ENCODE results near the gene WFDC8.
"Not testable (repeated sequence)": the region's sequence is repeated elsewhere in the genome, so short reads cannot be mapped to it uniquely, and the experiment has no call there.

WFDC8 gene

GRCh38 chr20:45579184-45579583 lies at the start of gene WFDC8:
WFDC8 (minus strand) TSS chr20:45579284; CDS start chr20:45579247, 37 bp downstream.
- no peak for DNase-seq

DNA sequence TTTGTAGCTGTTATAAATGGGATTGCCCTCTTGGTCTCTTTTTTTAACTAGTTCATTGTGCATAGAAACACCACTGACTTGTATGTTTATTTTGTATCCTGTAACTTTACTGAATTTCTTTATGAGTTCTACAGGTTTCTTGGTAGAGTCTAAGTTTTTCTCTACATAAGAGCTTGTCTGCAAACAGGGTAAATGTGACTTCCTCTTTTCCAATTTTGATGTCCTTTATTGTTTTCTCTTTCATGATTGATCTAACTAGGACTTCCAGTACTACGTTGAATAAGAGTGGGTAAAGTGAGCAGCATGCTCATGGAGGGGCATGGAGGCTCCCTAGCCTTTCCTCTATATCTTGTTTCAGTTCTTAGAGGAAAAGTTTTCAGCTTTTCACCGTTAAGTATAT lies 47.5 kb upstream of the WFDC8 start:
- DNase-seq: no peak

DNA sequence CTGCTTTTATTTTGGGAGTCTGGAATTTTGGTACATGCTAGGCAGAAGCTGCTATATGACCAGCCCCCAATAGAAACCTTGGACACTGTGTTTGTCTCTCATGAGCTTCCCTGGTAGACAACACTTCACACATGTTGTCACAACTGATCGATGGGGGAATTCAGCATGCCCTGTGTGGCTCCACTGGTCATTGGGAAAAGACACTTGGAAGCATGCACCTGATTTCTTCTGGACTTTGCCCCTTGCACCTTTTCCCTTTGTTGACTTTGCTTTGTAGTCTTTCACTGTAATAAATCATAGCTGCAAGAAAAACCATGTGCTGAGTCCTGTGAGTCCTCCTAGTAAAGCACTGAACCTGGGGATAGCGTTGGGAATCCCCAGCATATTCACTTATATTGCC lies 42.5 kb upstream of the WFDC8 start:
- DNase-seq: no peak

DNA sequence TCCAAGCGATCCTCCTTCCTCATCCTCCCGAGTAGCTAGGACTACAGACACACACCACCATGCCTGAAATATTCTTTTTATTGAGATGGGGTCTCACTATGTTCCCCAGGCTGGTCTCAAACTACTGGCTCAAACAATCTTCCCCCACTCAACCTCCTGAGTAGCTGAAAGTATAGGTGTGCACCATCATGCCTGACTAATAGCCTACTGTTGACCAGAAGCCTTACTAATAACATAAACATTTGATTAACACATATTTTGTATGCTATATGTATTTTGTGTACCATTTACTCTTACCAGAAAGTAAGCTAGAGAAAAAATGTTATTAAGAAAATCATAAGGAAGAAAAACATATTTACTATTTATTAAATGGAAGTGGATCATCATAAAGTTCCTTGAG lies 38.5 kb upstream of the WFDC8 start:
- DNase-seq: no peak

DNA sequence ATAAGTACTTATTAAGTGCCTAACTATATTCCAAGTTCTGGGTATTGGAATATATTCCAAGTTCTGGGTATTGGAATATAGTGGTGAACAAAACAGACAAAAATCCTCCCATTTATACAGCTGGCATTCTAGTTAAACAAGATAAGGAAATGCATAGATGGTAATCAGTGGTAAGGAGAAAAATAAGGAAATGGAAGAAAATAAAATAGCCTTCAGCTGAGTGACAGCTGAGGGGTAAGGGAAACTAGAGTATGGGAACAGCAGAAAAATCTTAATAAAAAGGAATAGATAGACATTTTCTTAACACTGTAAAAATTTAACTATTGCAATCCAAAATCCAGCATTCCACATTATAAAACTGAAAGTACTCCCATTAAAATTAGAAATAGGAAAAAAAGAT lies 33.2 kb upstream of the WFDC8 start:
- DNase-seq: no peak

DNA sequence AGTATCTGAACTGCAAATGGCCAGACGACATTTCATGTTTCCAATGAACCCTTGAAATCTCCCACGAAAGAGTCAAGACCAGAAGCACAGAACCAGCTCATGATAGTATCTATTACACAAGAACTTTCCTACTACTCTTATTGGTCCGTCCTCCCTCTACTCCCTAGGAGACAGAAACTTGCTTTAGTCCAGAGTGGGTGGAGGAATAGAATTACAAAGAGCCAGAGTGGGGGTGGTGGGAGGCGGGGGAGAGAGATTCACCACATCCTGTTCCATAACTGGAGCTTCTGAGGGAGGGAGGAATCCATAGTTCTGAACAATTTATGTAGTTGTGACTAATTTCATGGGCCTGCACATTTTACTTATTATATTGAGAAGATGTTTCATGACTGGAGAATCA lies 32.0 kb upstream of the WFDC8 start:
- peak; percentile 64 for DNase-seq

GRCh38 chr20:45607810-45608209 lies 28.7 kb upstream of the WFDC8 start:
- DNase-seq: no peak

GRCh38 chr20:45595235-45595634 lies 16.2 kb upstream of the WFDC8 start:
- no peak for DNase-seq

- DNase-seq: no peak
Measured at GRCh38 chr20:45593498-45593897, 14.4 kb upstream of the WFDC8 start.

GRCh38 chr20:45592574-45593189 lies 13.6 kb upstream of the WFDC8 start:
- peak; percentile 5 for DNase-seq

- no peak for DNase-seq
Measured at GRCh38 chr20:45589725-45590124, 10.6 kb upstream of the WFDC8 start.

- no peak for DNase-seq
Measured at GRCh38 chr20:45588800-45589199, 9.7 kb upstream of the WFDC8 start.

GRCh38 chr20:45585986-45586385 lies 6.9 kb upstream of the WFDC8 start:
- DNase-seq: not testable (repeated sequence)

- DNase-seq: not testable (repeated sequence)
Measured at GRCh38 chr20:45584294-45584693, 5.2 kb upstream of the WFDC8 start.

- DNase-seq: no peak
Measured at GRCh38 chr20:45583502-45583901, 4.4 kb upstream of the WFDC8 start.

- no peak for DNase-seq
Measured at GRCh38 chr20:45581702-45582101, 2.6 kb upstream of the WFDC8 start.

DNA sequence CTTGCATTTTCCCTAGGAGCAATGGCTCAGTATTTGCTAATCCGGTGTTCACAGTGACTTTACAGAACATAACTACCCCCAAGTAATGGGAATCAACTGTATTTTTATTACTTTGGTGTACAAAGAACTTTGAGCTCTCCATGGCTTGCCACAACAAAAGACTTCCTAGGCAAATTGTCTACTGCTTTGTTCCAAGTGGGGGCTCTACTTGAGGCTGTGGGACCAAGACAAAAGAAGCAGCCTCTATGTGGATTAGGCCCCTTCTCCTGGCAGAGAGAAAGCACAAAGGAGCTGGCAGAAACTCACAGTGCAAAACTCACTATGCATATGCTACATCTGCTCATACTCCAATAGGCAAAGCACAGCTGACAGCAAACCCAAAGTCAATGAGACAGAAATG lies 853 bp downstream of the WFDC8 start:
- no peak for DNase-seq

DNA sequence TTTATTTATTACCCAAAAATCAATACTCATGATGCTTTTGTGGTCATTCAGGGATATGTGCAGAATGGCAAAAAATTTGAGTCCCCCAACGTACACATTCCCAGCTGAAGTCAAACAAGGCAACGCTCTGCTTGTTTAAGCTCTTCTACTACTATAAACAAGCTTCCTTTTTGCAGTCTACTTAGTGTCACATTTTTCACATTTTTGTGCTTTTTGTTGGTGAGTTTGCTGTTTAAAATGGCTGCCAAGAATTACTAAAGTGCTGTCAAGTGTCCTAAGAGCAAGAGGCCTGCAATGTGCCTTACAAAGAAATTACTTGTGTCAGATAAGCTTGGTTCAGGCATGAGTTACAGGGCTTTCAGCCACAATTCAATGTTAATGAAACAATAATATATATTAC lies 2.1 kb downstream of the WFDC8 start:
- DNase-seq: no peak

DNA sequence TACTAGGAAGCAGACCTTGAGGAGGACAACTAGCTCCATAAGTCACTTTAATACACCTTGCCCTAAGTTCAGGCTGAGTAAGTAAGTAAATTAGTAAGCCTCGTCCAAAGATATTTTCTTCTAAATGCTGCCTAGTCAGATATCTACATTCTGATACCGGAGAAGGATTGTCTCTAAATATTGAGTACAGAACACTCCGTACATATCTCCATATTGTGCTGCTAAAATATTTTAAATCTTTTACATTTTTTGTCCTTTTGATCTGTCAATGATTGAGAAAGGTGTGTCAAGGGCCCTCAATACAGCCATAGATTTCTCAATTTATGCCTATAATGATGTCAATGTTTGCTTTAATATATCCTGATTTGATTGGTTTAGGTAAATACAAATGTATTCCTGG lies 3.2 kb downstream of the WFDC8 start:
- no peak for DNase-seq

DNA sequence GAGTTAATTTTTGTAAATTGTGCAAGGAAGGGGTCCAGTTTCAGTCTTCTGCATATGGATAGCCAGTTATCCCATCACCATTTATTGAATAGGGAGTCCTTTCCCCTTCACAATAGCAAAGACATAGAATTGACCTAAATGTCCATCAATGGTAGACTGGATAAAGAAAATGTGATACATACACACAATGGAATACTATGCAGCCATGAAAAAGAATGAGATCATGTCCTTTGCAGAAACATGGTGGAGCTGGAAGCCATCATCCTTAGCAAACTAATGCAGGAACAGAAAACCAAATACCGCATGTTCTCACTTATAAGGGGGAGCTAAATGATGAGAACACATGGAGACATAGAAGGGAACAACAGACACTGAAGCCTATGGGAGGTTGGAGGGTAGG lies 9.4 kb downstream of the WFDC8 start:
- not testable (repeated sequence) for DNase-seq

DNA sequence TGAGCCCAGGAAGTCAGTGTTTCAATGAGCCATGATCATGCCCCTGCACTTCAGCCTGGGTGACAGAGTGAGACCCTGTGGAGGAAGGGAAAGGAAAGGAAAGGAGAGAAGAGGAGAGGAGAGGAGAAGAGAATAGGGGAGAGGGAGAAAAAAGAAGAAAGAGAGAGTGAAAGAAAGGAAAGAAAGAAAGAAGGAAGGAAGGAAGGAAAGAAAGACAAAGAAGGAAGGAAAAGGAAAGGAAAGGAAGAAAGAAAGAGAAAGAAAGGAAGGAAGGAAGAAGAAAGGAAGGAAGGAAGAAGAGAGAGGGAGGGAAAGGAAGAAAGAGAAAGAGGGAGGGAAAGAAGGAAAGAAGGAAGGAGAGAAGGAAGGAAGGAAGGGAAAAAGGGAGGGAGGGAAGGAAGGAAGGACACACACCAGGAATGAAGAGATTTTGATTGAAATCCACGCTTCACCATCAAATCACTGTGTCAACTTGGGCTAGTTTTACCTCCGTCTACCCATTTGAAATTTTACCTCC lies 14.3 kb downstream of the WFDC8 start:
- DNase-seq: no peak

DNA sequence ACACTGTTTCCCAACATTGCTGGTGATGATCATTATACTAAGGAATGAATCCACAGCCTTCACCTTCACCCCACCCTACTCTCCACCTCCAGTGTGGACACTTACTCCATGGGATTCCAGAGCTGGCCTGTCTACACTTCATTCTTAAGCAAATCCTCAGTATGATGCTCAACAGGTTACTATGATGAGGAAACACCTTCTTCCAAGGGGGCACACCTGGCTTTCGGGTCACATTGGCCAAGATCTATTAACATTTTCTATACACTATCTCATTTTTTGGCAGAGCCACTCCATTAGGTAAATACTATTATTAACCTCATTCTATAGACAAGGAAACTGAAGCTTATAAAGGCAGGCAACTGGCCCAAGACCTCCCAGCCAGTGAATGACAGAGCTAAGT lies 23.9 kb downstream of the WFDC8 start:
- DNase-seq: no peak

GRCh38 chr20:45552456-45552855 lies 26.6 kb downstream of the WFDC8 start:
- no peak for DNase-seq

DNA sequence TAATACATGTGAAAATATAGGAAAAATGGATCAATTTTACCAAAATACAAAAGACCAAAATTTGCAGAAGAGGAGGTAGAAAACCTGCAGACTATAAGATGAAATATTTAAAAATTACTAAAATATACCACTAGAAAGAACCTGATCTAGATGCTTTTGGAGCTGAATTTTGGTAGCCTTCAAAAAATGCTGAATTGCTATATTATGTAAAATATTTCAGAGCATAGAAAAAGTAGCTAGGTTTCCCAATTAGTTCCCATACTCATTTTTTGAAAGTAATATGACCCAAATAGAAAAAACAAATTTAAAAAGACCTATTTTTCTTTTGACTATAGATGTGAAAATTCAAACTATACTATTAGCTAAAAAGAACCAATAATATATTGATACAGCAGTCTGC lies 28.3 kb downstream of the WFDC8 start:
- DNase-seq: no peak

- no peak for DNase-seq
Measured at GRCh38 chr20:45548410-45548809, 30.7 kb downstream of the WFDC8 start.

Data from stimulated activated CD4-positive, alpha-beta T cell treated with anti-CD3 and anti-CD28 coated beads, Interleukin-1b, Interleukin-23, amount 100 ng/mL, for 48 hours (primary cell).